ENCODE measurements around the gene MT1F. TPM values are rescaled to one million over a fixed set of nuclear protein-coding genes. Genes with fewer than 3 reads are reported as not detected.
"Not testable (repeated sequence)": the region's sequence is repeated elsewhere in the genome, so short reads cannot be mapped to it uniquely, and the experiment has no call there.

The MT1F gene
- total RNA-seq, 1 experiment from 2014 or later: 13.4 TPM

DNA sequence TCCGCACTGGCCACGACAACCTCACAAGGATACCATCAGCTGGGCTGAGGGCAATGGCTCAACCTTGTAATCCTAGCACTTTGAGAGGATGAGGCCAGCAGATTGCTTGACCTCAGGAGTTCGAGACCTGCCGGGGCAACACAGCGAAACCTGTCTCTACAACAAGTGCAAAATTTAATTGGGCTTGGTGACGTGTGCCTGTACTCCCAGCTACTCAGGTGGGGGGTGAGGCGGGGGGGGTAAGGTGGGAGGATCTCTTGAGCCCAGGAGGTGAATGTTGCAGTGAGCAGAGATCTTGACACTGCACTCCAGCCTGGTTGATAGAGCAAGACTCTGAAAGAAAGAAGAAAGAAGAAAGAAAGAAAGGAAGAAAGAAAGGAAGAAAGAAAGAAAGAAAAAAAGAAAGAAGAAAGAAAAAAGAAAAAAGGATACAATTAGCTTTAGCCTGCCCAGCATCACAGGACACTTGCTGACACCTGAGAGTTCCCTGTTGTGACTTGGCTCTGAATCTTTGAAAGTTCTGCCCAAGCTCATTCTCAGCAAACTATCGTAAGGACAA is 37.3 kb upstream of the MT1F start:
- H3K4me3 ChIP-seq (ENCODE audit: insufficient read depth, low read depth, low read length): no peak overlapping the region
- DNase-seq: no peak
- H3K36me3 ChIP-seq (replicated peaks; ENCODE audit: control insufficient read depth, insufficient read depth, low read length): no peaks in the 10 kb centered on the region
- peaks cover 67% of the 10 kb centered on the region for H3K27me3 ChIP-seq (ENCODE audit: control insufficient read depth, insufficient read depth, low read length)

- peaks cover 72% of the 10 kb centered on the region for H3K27me3 ChIP-seq (ENCODE audit: control insufficient read depth, insufficient read depth, low read length)
- not testable (repeated sequence) for DNase-seq; H3K4me3 ChIP-seq (ENCODE audit: insufficient read depth, low read depth, low read length)
These were observed 35.9 kb upstream of the MT1F start for GRCh38 chr16:56621665-56622445.

GRCh38 chr16:56623184-56623583 is 34.6 kb upstream of the MT1F start:
- not testable (repeated sequence) for H3K36me3 ChIP-seq (replicated peaks; ENCODE audit: control insufficient read depth, insufficient read depth, low read length); DNase-seq; H3K4me3 ChIP-seq (ENCODE audit: insufficient read depth, low read depth, low read length)
- peaks cover 67% of the 10 kb centered on the region for H3K27me3 ChIP-seq (ENCODE audit: control insufficient read depth, insufficient read depth, low read length)

More at GRCh38 chr16:56621665-56622445, 35.9 kb upstream of the MT1F start:
- H3K36me3 ChIP-seq (replicated peaks; ENCODE audit: control insufficient read depth, insufficient read depth, low read length): not testable (repeated sequence)

DNA sequence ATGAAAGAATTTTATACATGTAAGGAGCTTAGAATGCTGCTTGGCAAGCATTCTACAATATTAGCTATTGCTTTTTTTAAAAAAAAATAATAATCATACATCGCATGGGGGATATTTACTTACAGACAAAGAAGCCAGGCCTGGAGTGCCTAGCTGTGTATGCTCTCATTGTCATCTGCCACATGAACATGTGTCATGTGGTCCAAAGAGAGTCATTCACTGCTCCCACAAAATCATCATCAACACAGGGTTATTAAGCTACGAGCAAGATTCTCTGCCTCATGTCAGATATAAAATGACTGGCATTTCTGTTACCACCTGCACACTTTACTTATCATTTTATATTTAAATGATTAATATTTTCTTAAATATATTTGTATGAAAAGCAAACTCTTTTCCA is 34.1 kb upstream of the MT1F start:
- no peak for DNase-seq
- Histone ChIP-seq H3K36me3 (replicated peaks; ENCODE audit: control insufficient read depth, insufficient read depth, low read length) (no peaks in the 10 kb centered on the region), H3K27me3 (ENCODE audit: control insufficient read depth, insufficient read depth, low read length) (peaks cover 67% of the 10 kb centered on the region), H3K4me3 (ENCODE audit: insufficient read depth, low read depth, low read length) (no peak overlapping the region)

DNA sequence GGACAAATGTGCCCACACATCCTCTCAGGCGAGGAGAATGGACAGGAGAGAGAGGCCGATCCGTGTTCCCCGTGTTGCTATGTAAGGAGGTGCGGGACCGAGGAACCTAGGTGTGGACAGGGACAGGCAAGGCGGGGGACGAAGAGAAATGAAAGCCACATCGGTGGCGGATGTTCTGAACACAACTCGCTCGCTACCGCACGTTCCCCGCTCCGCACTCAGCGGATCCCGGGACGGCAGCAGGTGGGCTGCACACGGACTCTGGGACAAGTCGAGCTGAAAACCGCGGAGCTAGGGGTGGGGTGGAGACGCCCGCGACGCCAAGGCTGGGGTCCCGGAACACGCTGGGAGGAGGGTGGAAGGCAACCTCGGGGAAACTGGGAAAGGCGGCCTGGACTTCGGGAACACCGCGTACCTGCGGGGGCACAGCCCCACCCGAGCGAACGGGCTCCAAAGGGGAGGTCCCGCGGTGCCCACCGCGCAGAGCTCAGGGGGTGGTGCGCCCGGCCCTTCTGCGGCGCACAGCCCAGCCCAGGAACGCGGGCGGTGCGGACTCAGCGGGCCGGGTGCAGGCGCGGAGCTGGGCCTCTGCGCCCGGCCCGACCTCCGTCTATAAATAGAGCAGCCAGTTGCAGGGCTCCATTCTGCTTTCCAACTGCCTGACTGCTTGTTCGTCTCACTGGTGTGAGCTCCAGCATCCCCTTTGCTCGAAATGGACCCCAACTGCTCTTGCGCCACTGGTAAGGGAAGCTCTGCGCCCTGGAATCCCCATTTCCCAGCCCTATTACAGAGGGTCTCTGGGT is 32.4 kb upstream of the MT1F start, which contains the start of gene MT1E:
TSS of gene MT1E (plus strand) at position 642 of the 803 bp plus-strand sequence. CDS start at position 713, 71 bp downstream.
- H3K4me3 ChIP-seq (ENCODE audit: insufficient read depth, low read depth, low read length): peak within 1 kb of the TSS; percentile 48
- H3K27me3 ChIP-seq (ENCODE audit: control insufficient read depth, insufficient read depth, low read length): peaks cover 70% of the 10 kb centered on the region
- H3K36me3 ChIP-seq (replicated peaks; ENCODE audit: control insufficient read depth, insufficient read depth, low read length): no peaks in the 10 kb centered on the region
- DNase-seq: peak; percentile 85

DNA sequence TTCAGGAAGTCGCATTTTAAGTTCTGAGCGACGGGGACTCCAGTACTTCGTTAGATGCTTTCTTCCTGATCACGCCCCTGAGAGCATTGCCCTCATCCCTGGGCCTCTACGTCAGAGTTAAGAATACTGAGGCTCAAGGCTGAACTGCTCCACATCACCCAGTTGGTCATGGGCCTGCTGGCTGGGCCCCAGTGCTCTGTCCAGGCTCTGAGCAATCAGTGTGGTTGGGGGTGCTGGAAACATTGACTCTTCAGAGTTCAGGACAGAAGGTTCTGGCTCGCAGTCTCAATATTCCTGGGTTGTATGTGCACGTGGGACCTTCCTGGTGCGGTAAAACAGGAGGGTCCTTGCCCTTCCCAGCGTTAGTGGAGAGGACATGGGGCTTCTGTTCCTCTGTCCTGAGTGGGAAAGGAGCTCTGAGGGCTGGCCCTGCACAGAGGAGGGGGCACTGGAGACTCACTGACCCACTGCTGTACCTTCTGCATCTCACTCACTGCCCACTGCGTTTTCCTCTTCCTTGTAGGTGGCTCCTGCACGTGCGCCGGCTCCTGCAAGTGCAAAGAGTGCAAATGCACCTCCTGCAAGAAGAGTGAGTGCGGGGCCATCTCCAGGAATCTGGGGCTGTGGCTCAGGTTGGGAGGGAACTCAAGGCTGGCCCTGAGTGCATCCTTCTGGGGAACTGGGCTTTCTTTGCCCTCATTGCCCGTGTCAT is 31.7 kb upstream of the MT1F start:
- Histone ChIP-seq H3K27me3 (ENCODE audit: control insufficient read depth, insufficient read depth, low read length) (peaks cover 77% of the 10 kb centered on the region), H3K4me3 (ENCODE audit: insufficient read depth, low read depth, low read length) (peak overlapping the region; percentile 48), H3K36me3 (replicated peaks; ENCODE audit: control insufficient read depth, insufficient read depth, low read length) (no peaks in the 10 kb centered on the region)
- no peak for DNase-seq

DNA sequence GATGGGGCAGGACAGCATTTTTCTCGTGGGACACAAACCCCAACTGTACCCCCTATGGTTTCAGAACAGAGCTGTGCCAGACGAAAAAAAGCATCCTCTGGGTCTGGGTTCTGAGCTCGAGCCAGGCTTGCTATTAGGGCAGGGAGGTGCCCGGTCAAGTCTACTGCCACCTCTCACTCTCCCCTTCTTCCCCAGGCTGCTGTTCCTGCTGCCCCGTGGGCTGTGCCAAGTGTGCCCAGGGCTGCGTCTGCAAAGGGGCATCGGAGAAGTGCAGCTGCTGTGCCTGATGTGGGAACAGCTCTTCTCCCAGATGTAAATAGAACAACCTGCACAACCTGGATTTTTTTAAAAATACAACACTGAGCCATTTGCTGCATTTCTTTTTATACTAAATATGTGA is 31.1 kb upstream of the MT1F start:
- Histone ChIP-seq H3K27me3 (ENCODE audit: control insufficient read depth, insufficient read depth, low read length) (peaks cover 83% of the 10 kb centered on the region), H3K36me3 (replicated peaks; ENCODE audit: control insufficient read depth, insufficient read depth, low read length) (no peaks in the 10 kb centered on the region), H3K4me3 (ENCODE audit: insufficient read depth, low read depth, low read length) (no peak overlapping the region)
- DNase-seq: no peak

GRCh38 chr16:56628486-56629350 is 29.0 kb upstream of the MT1F start:
- H3K36me3 ChIP-seq (replicated peaks; ENCODE audit: control insufficient read depth, insufficient read depth, low read length): no peaks in the 10 kb centered on the region
- no peak overlapping the region for H3K4me3 ChIP-seq (ENCODE audit: insufficient read depth, low read depth, low read length)
- DNase-seq: no peak
- peaks cover 94% of the 10 kb centered on the region for H3K27me3 ChIP-seq (ENCODE audit: control insufficient read depth, insufficient read depth, low read length)

- H3K27me3 ChIP-seq (ENCODE audit: control insufficient read depth, insufficient read depth, low read length): peaks cover 95% of the 10 kb centered on the region
- H3K36me3 ChIP-seq (replicated peaks; ENCODE audit: control insufficient read depth, insufficient read depth, low read length): no peaks in the 10 kb centered on the region
- H3K4me3 ChIP-seq (ENCODE audit: insufficient read depth, low read depth, low read length): no peak overlapping the region
These were observed 28.2 kb upstream of the MT1F start for GRCh38 chr16:56629531-56629930.

GRCh38 chr16:56630134-56630533 is 27.6 kb upstream of the MT1F start:
- Histone ChIP-seq H3K36me3 (replicated peaks; ENCODE audit: control insufficient read depth, insufficient read depth, low read length) (no peaks in the 10 kb centered on the region), H3K27me3 (ENCODE audit: control insufficient read depth, insufficient read depth, low read length) (peaks cover 95% of the 10 kb centered on the region), H3K4me3 (ENCODE audit: insufficient read depth, low read depth, low read length) (no peak overlapping the region)
- no peak for DNase-seq

More at GRCh38 chr16:56629531-56629930, 28.2 kb upstream of the MT1F start:
- DNase-seq: no peak

DNA sequence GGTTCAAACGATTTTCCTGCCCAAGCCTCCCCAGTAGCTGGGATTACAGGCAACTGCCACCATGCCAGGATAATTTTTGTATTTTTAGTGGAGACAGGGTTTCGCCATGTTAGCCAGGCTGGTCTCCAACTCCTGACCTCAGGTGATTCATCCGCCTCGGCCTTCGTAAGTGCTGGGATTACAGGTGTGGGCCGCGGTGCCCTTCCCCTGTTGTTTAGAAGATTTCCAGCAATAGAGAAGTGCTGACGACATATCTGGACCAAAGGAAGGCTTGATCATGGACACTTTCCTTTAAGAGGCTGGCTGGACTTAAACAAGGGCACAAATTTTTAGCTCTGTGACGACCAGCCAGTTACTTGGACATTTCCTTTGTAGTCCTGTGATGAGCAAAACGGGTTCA is 26.6 kb upstream of the MT1F start:
- H3K4me3 ChIP-seq (ENCODE audit: insufficient read depth, low read depth, low read length): no peak overlapping the region
- no peak for DNase-seq
- H3K36me3 ChIP-seq (replicated peaks; ENCODE audit: control insufficient read depth, insufficient read depth, low read length): no peaks in the 10 kb centered on the region
- peaks cover 95% of the 10 kb centered on the region for H3K27me3 ChIP-seq (ENCODE audit: control insufficient read depth, insufficient read depth, low read length)

GRCh38 chr16:56631832-56632155 is 26.0 kb upstream of the MT1F start:
- DNase-seq: no peak
- H3K36me3 ChIP-seq (replicated peaks; ENCODE audit: control insufficient read depth, insufficient read depth, low read length): no peaks in the 10 kb centered on the region
- peaks cover 95% of the 10 kb centered on the region for H3K27me3 ChIP-seq (ENCODE audit: control insufficient read depth, insufficient read depth, low read length)
- peak overlapping the region; percentile 39 for H3K4me3 ChIP-seq (ENCODE audit: insufficient read depth, low read depth, low read length)

- peak within 1 kb of the TSS; percentile 39 for H3K4me3 ChIP-seq (ENCODE audit: insufficient read depth, low read depth, low read length)
- DNase-seq: peak; percentile 83
- H3K27me3 ChIP-seq (ENCODE audit: control insufficient read depth, insufficient read depth, low read length): peaks cover 95% of the 10 kb centered on the region
- no peaks in the 10 kb centered on the region for H3K36me3 ChIP-seq (replicated peaks; ENCODE audit: control insufficient read depth, insufficient read depth, low read length)
These were observed 25.5 kb upstream of the MT1F start, which contains the start of gene MT1M for GRCh38 chr16:56632156-56632847. Gene MT1M (plus strand): TSS chr16:56632659. CDS start chr16:56632732, 73 bp downstream.
